Endothelial cell of umbilical vein (primary cell): ENCODE measurements around the gene BABAM2. TPM values are rescaled to one million over a fixed set of nuclear protein-coding genes. Genes with fewer than 3 reads are reported as not detected.

Experiments
- BruUV-seq: library from RNA; stranded (reverse); fragments of 400-500 nt; replicated peaks from 2 replicates; lab custom pipeline; 2021; lab: Mats Ljungman, UMichigan
- CTCF ChIA-PET: fragments of 300-600, 350-600 bp; sonication (Branson Sonifier 250); formaldehyde crosslinking; loops from one replicate; lab custom pipeline; 2021; ENCODE audit warnings: antibody characterized with exemption, inconsistent platforms; lab: Charles Lee
- POLR2A ChIA-PET: fragments of 300-600, 350-600 bp; sonication (Branson Sonifier 250); formaldehyde crosslinking; loops from one replicate; lab custom pipeline; 2021; ENCODE audit warnings: antibody characterized with exemption, inconsistent platforms; lab: Charles Lee
- DNase-seq: peaks from one replicate; pipeline ENCODE4 v3.0.0-alpha.2; 2011; ENCODE audit warnings: low read depth, low spot score
- FAIRE-seq: peaks from 2 replicates; lab custom pipeline; 2011; peaks lifted over from hg19 to GRCh38; lab: Jason Lieb, UNC
- H2AFZ ChIP-seq: 2 replicates; pipeline ENCODE4 v1.6.0; 2012; ENCODE audit warnings: low read depth, low read length, control low read depth, inconsistent platforms
- H3K27ac ChIP-seq: 2 replicates; pipeline ENCODE4 v1.5.1; 2011; ENCODE audit warnings: low read depth, mild to moderate bottlenecking, control low read depth, low read length, moderate library complexity; ENCODE audit not compliant: insufficient read depth
- H3K27me3 ChIP-seq, 2 experiments: 2 replicates each; pipeline versions ENCODE4 v1.6.0 to v1.6.1; 2011; ENCODE audit warnings: low read length in 2 of 2, mixed read lengths in 1 of 2; ENCODE audit not compliant: control insufficient read depth in 2 of 2, insufficient read depth in 2 of 2
- H3K36me3 ChIP-seq, 2 experiments: 2 replicates in 1 of 2; 3 replicates in 1 of 2; pipeline ENCODE4 v1.5.1; 2011; ENCODE audit warnings: low read length in 2 of 2, mild to moderate bottlenecking in 1 of 2, moderate library complexity in 1 of 2; ENCODE audit not compliant: control insufficient read depth in 2 of 2, insufficient read depth in 2 of 2; ENCODE audit errors: extremely low read depth in 1 of 2
- H3K4me1 ChIP-seq: 3 replicates; pipeline ENCODE4 v1.5.1; 2011; ENCODE audit warnings: mild to moderate bottlenecking, low read length; ENCODE audit not compliant: control insufficient read depth, insufficient read depth; ENCODE audit errors: extremely low read depth
- H3K4me2 ChIP-seq: 2 replicates; pipeline ENCODE4 v1.6.1; 2011; ENCODE audit warnings: low read length, control low read depth, mixed read lengths; ENCODE audit not compliant: insufficient read depth
- H3K4me3 ChIP-seq, 3 experiments: fragments of 200-600 bp in 1 of 3; sonication (generic), shearing (Covaris generic) in 1 of 3; replicated peaks in 1 of 3; 2 replicates each; pipeline ENCODE4 v1.5.1; 2011 to 2016; ENCODE audit warnings: control low read depth in 3 of 3, low read length in 3 of 3, mild to moderate bottlenecking in 2 of 3, inconsistent platforms in 1 of 3, low read depth in 1 of 3, moderate library complexity in 1 of 3; ENCODE audit not compliant: insufficient read depth in 1 of 3
- H3K79me2 ChIP-seq: 2 replicates; pipeline ENCODE4 v1.6.0; 2012; ENCODE audit warnings: low read length, inconsistent platforms; ENCODE audit not compliant: control insufficient read depth, insufficient read depth
- H3K9ac ChIP-seq: replicated peaks from 2 replicates; pipeline ENCODE3; 2011; ENCODE audit warnings: low read length, control low read depth; ENCODE audit not compliant: insufficient read depth; ENCODE audit errors: extremely low read depth
- H3K9me1 ChIP-seq: replicated peaks from 3 replicates; pipeline ENCODE4 v1.6.0; 2011; ENCODE audit warnings: mild to moderate bottlenecking, low read length; ENCODE audit not compliant: control insufficient read depth, insufficient read depth; ENCODE audit errors: extremely low read depth
- H3K9me3 ChIP-seq: replicated peaks from 2 replicates; pipeline ENCODE4 v1.5.1; 2012; ENCODE audit warnings: low read length, inconsistent platforms; ENCODE audit not compliant: control insufficient read depth, insufficient read depth
- H4K20me1 ChIP-seq: replicated peaks from 2 replicates; pipeline ENCODE3; 2011; ENCODE audit warnings: mild to moderate bottlenecking, low read length; ENCODE audit not compliant: control insufficient read depth, insufficient read depth; ENCODE audit errors: extremely low read depth
- CTCF ChIP-seq, 2 donors: IDR thresholded peaks; 1 replicate in 1 of 2; 2 replicates in 1 of 2; pipeline ENCODE4 v1.5.1; 2011; ENCODE audit warnings: low read length in 2 of 2, mild to moderate bottlenecking in 2 of 2, moderate library complexity in 2 of 2, control low read depth in 1 of 2, inconsistent platforms in 1 of 2, low read depth in 1 of 2; ENCODE audit not compliant: insufficient read depth in 1 of 2; ENCODE audit errors: extremely low read depth in 1 of 2
- EZH2 ChIP-seq: IDR thresholded peaks from 2 replicates; pipeline ENCODE4 v1.6.1; 2012; ENCODE audit warnings: borderline replicate concordance, low read depth, mild to moderate bottlenecking, moderate library complexity, low read length, inconsistent platforms; ENCODE audit not compliant: severe bottlenecking
- FOS ChIP-seq: IDR thresholded peaks from 2 replicates; pipeline ENCODE4 v1.6.1; 2011; ENCODE audit warnings: mild to moderate bottlenecking, low read length, moderate library complexity, borderline replicate concordance; ENCODE audit not compliant: insufficient read depth
- GATA2 ChIP-seq: IDR thresholded peaks from 2 replicates; pipeline ENCODE4 v1.7.0; 2011; ENCODE audit warnings: low read depth, mild to moderate bottlenecking, moderate library complexity, mixed read lengths, low read length; ENCODE audit not compliant: insufficient read length, insufficient read depth
- JUN ChIP-seq: IDR thresholded peaks from 2 replicates; pipeline ENCODE4 v1.6.1; 2011; ENCODE audit warnings: borderline replicate concordance, low read depth; ENCODE audit not compliant: insufficient read length, insufficient read depth
- MAX ChIP-seq: IDR thresholded peaks from 2 replicates; pipeline ENCODE4 v1.6.1; 2011; ENCODE audit not compliant: insufficient read depth, insufficient read length
- MYC ChIP-seq: IDR thresholded peaks from one replicate; pipeline ENCODE4 v1.6.1; 2011; ENCODE audit warnings: mild to moderate bottlenecking, low read depth, low read length
- POLR2A ChIP-seq: IDR thresholded peaks from 2 replicates; pipeline ENCODE4 v1.6.1; 2012; ENCODE audit warnings: low read depth, mild to moderate bottlenecking, control low read depth, low read length
- POLR2AphosphoS5 ChIP-seq: IDR thresholded peaks from 2 replicates; pipeline ENCODE4 v1.6.1; 2012; ENCODE audit warnings: low read depth, mild to moderate bottlenecking, control low read depth, low read length, moderate library complexity; ENCODE audit not compliant: insufficient read depth
- dilution Hi-C: fragments of 300-500 bp; cut with MboI; formaldehyde crosslinking; loops from one replicate; pipeline ENCODE4 v1.15.0; 2019; ENCODE audit warnings: low sequenced_read_pairs; ENCODE audit not compliant: extremely low pct_ligation_motif_present
- intact Hi-C: fragments of 100-400 bp; cut with micrococcal nuclease; formaldehyde crosslinking; loops from one replicate; pipeline ENCODE4 v1.10.0; 2022
- polyA plus RNA-seq, 4 experiments: library from polyadenylated mRNA; depleted of rRNA in 3 of 4; stranded (reverse) in 3 of 4; unstranded in 1 of 4; fragments of >200 nt; gene quantifications; 2 replicates each; pipeline versions ENCODE4 v1.2.1 to v1.2.3, GENCODE V29; 2011 to 2012; ENCODE audit warnings: missing spikeins in 1 of 4
- total RNA-seq: library from RNA; stranded (reverse); gene quantifications from 2 replicates; pipeline ENCODE4 v1.2.3, GENCODE V29; 2021

The BABAM2 gene
- total and polyA plus RNA-seq, 2 donors (not counting 3 experiments of a cell fraction or from before 2014, with no cell fraction given): 19.9 to 27.6 TPM

GRCh38 chr2:27993950-27994728 is 103.6 kb downstream of the BABAM2 start:
- H3K27ac ChIP-seq: no peak overlapping the region
- no peak overlapping the region for H3K4me2 ChIP-seq
- no peaks in the 10 kb centered on the region for H3K9me3 ChIP-seq
- DNase-seq (no peak), FAIRE-seq (no peak)
- dilution Hi-C loops: no loop called here
- no peaks in the 10 kb centered on the region for H3K36me3 ChIP-seq
- intact Hi-C loops: no loop called here
- H3K27me3 ChIP-seq: no peaks in the 10 kb centered on the region
- TF ChIP-seq POLR2A (no peak), JUN (peak; percentile 34), EZH2 (no peak)
- peaks cover 7% of the 10 kb centered on the region for H3K4me1 ChIP-seq
- no TSS peak for BruUV-seq
- H3K79me2 ChIP-seq: no peaks in the 10 kb centered on the region
- no peaks in the 10 kb centered on the region for H4K20me1 ChIP-seq
- H3K9ac ChIP-seq: no peak overlapping the region
- H2AFZ ChIP-seq: no peak overlapping the region
- H3K9me1 ChIP-seq: no peaks in the 10 kb centered on the region
- H3K4me3 ChIP-seq: no peak overlapping the region
- POLR2A ChIA-PET: no interaction called here
- CTCF ChIA-PET: interaction anchor here (1.4 kb wide), 1 partner anchor 44 kb away, joined by 4 read pairs; no protein-coding TSS in a partner anchor

- POLR2A ChIA-PET: interaction anchor here (0.6 kb wide), 1 partner anchor 46 kb away, joined by 3 read pairs; no protein-coding TSS in a partner anchor
- no peak overlapping the region for H3K4me3 ChIP-seq
- no peaks in the 10 kb centered on the region for H3K36me3 ChIP-seq
- H2AFZ ChIP-seq: no peak overlapping the region
- CTCF ChIA-PET: interaction anchor here (1.0 to 1.2 kb wide), 3 partner anchors 17 to 85 kb away, joined by 3 to 4 read pairs (median 3); no protein-coding TSS in a partner anchor
- H3K9me3 ChIP-seq: no peaks in the 10 kb centered on the region
- BruUV-seq: no TSS peak
- H3K4me1 ChIP-seq: peaks cover 6% of the 10 kb centered on the region
- H3K27ac ChIP-seq: no peak overlapping the region
- no peak overlapping the region for H3K4me2 ChIP-seq
- no peaks in the 10 kb centered on the region for H4K20me1 ChIP-seq
- DNase-seq (no peak), FAIRE-seq (no peak)
- intact Hi-C loops: no loop called here
- no peak overlapping the region for H3K9ac ChIP-seq
- no peaks in the 10 kb centered on the region for H3K79me2 ChIP-seq
- TF ChIP-seq EZH2 (no peak), POLR2AphosphoS5 (no peak), POLR2A (no peak), CTCF (IDR thresholded peaks at IDR 0.05; ENCODE audit: extremely low read depth in 1 of 2, insufficient read depth in 1 of 2, low read depth in 1 of 2, low read length in 2 of 2) (no peak), FOS (no peak), MYC (no peak), MAX (no peak), GATA2 (no peak), JUN (no peak)
- dilution Hi-C loops: no loop called here
- H3K9me1 ChIP-seq: no peaks in the 10 kb centered on the region
- no peaks in the 10 kb centered on the region for H3K27me3 ChIP-seq
Observed at GRCh38 chr2:27996156-27996922, 105.8 kb downstream of the BABAM2 start.
